Activated CD4-positive, alpha-beta T cell treated with anti-CD3 and anti-CD28 coated beads, Interleukin-2, Interleukin-6, amounts not matched to agents 100 ng/mL and 50 ng/mL, durations not matched to agents 16 hours and 8 hours (primary cell): ENCODE data around the gene NEK5.
"Not testable (repeated sequence)": the region's sequence is repeated elsewhere in the genome, so short reads cannot be mapped to it uniquely, and the experiment has no call there.

Experiments
- DNase-seq: peaks from one replicate; pipeline ENCODE4 v3.0.0-alpha.2; 2020

Gene NEK5

DNA sequence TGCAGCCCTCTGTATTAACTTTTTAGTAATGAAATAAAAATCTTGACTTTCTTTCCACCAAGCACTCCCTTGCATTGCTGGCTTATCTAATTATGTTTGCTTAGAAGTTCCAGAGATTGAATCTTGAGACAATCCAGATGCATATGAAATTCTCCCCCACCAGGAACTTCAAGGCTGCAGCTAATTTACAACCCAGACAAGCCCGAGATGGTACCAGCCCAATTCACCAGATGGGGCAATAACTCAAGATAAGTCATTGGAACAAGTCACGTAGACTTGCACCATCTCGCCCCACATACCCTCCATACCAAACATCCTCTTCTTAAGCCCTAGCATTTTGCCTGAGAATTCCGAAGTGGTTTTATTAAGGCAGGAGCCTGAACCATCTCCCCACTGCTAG is 75.4 kb downstream of the NEK5 start:
- DNase-seq, result no peak

DNA sequence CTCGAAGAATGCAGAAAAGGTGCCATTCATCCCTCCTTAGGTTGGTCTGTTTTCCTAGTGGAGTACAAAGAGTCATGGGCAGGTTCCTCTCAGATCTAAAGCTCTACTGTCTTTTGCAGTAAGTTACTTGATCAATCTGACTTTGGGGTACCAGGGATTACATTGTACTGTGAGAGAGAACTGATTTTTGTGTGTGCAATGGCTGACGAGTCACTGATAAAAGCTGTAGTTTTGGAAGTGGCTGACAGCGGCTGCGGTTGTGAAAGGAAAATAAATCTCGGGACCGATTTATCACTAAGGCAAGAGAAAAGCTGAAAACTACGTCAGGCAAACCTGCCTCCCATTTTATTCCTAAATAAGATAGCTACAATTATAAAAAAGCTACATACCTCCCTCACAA is 77.5 kb downstream of the NEK5 start:
- no peak for DNase-seq

DNA sequence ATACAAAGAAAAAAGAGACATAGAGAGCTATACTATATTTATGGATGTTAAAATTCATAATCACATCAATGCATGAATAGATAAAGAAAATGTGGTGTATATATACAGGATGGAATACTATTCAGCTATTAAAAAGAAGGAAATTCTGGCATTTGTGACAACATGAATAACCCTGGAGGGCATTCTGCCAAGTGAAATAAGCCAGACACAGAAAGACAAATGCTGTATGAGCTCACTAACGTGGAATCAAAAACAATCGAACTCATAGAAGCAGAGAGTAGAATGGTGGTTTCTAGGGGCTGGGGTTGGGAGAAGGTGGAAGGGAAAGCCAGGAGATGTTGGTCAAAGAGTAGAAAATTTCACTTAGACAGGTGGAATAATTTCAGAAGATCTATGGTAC is 80.4 kb downstream of the NEK5 start:
- DNase-seq, result no peak

- no peak for DNase-seq
Measured at GRCh38 chr13:52047463-52047862, 81.4 kb downstream of the NEK5 start.

GRCh38 chr13:52043675-52044074 is 85.2 kb downstream of the NEK5 start:
- DNase-seq, result no peak

DNA sequence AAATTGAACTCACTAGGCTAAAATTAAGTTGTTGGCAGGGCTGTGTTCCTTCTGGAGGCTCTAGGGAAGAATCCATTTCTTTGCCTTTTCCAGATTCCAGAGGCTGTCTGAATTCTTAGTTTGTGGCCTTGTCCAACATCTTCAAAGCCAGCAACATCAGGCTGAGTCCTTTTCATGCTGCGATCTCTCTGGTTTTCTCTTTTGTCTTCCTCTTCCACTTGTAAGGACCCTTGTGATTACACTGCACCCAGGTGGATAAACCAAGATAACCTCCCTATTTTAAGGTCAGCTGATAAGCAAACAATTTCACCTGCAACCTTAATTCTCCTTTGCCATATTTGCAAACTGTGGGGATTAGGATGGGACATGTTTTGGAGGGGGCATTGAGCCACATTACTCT is 92.8 kb downstream of the NEK5 start:
- DNase-seq, result no peak

DNA sequence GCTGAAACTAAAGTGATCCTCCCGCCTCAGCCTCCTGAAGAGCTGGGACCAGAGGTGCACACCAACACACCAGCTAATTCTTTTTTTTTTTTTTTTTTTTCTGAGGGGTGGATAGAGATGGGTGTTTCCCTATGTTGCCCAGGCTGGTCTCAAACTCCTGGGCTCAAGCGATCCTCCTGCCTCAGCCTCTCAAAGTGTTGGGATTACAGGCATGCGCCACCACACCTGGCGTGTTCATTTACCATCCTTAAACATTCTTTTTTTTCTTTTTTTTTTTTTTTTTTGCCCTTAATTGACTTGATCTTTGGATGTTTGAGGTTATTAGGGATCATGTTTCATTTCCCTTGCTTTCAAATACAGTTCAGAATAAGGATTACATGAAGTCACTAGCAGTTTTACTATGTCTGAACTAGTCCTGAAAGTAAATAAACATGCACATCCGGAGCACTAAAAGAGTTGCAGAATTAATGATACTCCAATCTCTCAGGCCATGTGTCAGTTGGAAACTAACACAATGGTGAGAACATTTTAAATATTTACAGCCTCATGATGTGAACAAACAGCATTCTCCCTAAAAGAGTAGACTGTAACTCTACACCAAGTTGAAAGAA is 94.2 kb downstream of the NEK5 start:
- DNase-seq, result no peak

DNA sequence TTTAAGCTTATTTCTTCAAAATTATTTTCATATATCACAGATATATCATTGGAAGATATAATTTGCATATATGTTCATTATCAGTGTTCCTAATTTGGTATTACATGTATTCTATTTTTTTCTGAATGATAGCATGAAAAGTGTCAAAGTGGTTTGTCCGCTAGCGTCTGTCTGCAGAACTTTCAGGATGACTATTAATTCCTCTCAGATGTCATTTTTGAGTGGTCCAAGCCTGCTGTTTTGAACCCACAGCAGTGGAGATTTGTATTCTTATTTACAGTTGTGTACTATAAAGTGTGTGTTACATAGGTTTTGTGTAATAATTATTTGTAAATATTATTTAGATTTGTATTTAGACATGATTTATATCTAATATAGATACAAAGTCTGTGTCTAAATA is 95.8 kb downstream of the NEK5 start:
- no peak for DNase-seq

DNA sequence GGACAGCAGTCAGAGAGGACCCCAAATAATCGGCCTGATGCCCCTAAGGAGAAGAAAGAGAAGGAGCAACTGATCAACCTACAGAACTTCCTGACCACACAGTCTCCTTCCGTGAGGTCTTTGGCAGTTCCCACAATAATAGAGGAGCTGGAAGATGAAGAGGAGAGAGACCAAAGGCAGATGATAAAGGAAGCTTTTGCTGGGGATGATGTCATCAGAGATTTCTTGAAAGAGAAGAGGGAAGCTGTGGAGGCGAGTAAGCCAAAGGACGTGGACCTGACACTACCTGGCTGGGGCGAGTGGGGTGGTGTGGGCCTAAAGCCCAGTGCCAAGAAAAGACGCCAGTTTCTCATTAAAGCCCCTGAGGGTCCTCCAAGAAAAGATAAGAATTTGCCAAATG is 98.5 kb downstream of the NEK5 start:
- not testable (repeated sequence) for DNase-seq

- no peak for DNase-seq
Measured at GRCh38 chr13:52029569-52029968, 99.3 kb downstream of the NEK5 start.

DNA sequence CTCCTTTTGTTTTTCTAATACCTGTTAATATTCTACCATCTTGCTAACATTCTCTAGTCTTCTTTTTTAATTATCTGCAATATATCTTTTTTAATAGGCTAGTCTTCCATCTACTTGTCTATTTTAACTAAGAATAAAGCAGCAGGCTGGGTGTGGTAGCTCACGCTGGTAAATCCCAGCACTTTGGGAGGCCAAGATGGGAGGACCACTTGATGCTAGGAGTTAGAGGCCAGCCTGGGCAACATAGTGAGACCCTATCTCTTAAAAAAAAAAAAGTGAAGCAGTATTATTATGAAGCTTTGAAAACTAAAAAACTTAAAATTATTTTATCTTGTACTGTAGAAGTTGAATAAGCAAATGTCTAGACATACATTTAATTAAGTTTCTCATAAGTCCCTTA is 101.0 kb downstream of the NEK5 start:
- no peak for DNase-seq

- no peak for DNase-seq
Measured at GRCh38 chr13:52026246-52026626, 102.6 kb downstream of the NEK5 start.

DNA sequence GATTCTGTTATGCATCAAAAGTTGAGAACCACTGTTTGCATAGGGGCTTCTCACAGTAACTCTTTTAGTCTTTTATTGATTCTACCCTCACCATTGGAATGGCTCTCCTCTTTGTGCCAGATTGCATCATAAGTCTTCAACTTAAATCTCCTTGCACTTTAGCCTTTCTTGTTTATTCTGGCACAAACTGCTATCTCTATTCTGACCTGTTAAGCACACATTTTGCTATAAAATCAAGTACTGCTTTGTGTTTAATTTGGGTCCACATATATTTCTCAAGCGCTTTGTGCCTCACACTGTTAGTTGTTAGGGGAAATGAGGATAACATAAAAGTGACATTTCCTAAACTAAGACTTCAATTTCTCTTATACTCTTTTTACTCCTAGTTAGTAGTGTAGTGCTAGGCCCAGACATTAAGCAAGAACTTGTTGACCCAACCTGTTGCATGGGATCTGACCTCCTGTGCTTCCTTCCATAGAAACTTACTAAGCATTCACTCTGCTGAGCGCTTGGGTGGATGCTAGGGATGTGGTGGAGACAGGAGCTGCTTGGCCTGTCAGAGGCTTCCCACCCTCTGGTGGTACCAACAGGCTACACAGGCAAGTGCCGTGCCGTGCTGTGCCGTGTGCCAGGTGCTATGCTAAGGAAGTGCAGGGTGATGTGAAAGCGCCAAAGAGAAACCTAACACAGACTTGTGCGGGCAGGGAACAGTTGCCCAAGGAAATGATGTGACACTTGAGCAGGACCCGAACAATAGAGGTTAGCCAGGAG is 103.2 kb downstream of the NEK5 start:
- DNase-seq, result no peak

- no peak for DNase-seq
Measured at GRCh38 chr13:52024481-52024880, 104.4 kb downstream of the NEK5 start, which contains the start of gene UTP14C. Gene UTP14C (plus strand): TSS chr13:52024691. CDS start chr13:52028805, 4,114 bp downstream.

DNA sequence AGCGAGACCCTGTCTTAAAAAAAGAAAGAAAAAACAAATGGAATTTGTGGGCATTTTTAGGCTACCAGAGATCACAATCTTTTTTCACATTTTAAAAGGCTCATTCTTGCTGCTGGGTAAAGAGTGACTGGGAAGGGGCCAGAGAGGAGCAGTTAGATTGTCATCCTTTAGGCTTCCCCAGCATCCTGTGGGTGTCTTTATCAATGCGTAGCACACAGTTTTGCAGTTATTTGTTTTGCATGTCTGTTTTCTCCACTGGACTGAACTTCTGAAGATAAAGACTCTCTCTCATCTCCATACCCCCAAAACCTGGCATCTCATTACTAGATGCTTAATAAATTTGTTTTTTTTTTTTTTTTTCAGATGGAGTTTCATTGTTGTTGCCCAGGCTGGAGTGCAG is 106.5 kb downstream of the NEK5 start:
- no peak for DNase-seq

GRCh38 chr13:52020191-52020590 is 108.7 kb downstream of the NEK5 start:
- no peak for DNase-seq

DNA sequence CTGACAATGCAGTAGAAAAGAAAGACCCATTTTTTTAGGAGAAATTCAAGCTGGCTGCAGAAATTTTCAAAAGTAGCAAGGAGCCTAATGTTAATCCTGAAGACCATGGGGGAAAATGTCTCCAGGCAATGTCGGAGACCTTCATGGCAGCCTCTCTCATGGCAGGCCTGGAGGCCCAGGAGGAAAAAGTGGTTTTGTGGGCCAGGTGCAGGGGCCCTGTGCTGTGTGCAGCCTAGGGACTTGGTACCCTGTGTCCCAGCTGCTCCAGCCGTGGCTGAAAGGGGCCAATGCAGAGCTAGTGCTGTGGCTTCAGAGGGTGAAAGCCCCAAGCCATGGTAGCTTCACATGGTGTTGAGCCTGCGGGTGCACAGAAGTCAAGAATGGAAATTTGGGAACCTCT is 112.6 kb downstream of the NEK5 start:
- DNase-seq, result no peak

DNA sequence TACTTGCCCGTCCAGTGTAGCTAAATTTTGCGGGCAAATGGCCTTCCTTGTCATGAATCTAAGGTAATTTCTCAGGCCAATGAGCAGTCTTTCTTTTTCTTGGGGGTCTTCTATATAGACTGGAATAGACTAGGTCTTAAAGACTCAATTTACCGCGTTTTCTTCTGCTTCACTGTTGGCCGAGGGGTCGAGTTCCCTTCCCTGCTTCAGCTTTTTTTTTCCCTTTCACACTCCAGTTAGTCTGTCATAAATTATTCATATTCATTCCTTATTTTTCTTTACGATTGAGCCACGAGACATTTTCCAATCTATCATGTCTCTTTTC is 116.4 kb downstream of the NEK5 start:
- no peak for DNase-seq

GRCh38 chr13:52011632-52012511 is 117.0 kb downstream of the NEK5 start, which contains the start of gene ALG11:
Gene ALG11 (plus strand): TSS chr13:52012398. CDS start chr13:52012419, 21 bp downstream.
- peak; percentile 100 for DNase-seq

DNA sequence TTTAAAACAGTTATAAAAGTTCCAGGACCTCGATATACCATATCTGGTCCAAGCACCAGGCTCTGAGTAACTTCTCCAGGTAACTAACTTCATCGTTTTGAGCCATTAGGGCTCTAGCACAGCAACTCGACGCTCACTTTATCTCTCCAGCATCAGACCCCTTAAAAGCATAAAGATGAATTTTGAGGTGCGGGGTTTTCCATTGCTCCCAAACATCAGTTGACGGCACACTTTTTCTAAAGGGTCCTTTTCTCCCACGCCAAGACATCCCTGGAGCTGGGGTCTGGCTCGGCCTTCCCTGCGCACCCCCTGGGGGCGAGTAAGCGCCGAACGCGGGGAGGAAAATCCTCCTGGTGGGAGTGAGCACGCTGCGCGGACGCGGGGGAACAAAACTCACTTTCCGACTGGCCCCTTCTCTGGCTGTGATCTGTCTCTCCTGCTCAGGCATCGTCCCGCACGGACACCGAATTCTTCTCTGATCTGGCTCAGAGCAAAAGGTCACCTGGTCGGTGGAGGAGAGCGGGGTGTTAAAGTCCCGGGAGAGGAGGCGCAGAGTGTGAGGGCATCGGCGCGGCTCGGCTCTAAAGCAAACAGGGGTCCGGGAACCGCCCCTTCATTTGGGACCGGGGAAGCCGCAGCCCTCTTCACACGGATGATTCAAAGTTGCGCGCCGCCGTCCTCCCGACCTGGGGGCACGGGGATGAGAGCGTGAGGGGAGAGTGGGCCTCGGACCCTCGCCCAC is 117.8 kb downstream of the NEK5 start, which contains the start of gene ATP7B:
Gene ATP7B, minus strand, starts transcription at position 561 of the 742 bp plus-strand sequence. Its CDS starts 113 bp downstream, at position 448.
- DNase-seq, result peak; percentile 12

DNA sequence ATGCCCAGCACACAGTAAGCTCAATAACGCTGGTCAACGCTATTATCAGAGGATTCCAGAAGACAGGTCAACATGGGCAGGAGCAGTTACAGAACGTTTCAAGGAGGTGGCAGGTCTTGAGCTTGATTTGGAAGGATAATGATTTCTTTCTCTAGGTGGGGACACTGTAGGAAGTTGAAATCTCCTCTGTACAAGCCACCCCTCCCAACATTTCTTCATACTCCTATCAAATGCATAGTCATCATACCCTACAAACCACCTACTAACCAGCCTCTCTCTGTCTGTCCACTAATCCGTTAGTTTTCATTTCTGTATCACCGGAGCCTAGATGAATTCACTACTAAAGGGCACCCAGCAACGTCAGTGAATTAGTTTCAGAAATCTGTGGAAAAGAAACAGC is 118.9 kb downstream of the NEK5 start:
- DNase-seq, result no peak

DNA sequence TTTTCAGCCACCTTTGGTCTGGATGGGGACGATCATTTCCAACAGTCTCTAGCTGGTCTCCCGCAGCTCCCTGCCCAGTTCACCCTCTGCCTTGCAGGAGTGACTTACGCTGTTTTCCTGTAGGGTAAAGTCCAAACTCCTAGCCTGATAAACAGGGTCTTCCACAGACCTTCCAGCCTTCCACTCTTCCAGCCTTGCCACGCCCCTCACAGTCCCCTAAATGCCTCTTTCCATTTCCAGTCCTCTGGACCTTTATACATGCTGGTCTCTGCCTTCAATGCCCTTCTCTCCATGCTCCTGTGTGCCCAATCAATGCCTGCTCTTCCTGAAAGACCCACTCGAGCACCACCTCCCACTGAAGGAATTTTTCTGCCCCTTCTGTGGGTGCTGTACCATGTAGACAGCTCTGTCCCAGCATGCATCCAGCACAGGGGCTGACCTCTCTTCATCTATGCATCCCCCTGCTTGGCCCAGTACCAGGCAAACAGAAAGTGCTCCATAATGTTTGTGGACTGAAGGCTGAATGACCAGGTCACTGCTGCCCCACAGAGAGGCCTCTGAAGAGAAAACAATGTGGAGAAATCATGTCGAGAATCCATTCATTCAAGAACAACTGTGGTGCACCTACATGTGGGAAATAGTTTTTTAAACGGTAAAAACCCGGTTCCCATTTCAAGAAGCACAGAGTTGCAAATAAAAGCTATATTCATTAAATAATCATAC is 122.2 kb downstream of the NEK5 start:
- no peak for DNase-seq
